HG02973 (cell line): ENCODE results near the gene RAD51AP2.

Source experiments
- ATAC-seq: cut with Tn5 transposase; IDR thresholded peaks from one replicate; pipeline ENCODE4 v1.9.1; 2021; ENCODE audit warnings: moderate library complexity; ENCODE audit not compliant: unreplicated experiment

The RAD51AP2 gene

GRCh38 chr2:17471979-17472378 lies 46.3 kb downstream of the RAD51AP2 start:
- no peak for ATAC-seq

GRCh38 chr2:17470855-17471641 lies 47.2 kb downstream of the RAD51AP2 start:
- no peak for ATAC-seq

- ATAC-seq, result no peak
Observed at GRCh38 chr2:17461087-17461475, 57.2 kb downstream of the RAD51AP2 start.
